HG03108 (cell line): ENCODE measurements around the gene CTSO.

Source experiments
- ATAC-seq: cut with Tn5 transposase; IDR thresholded peaks from one replicate; pipeline ENCODE4 v1.9.1; 2021; ENCODE audit warnings: moderate library complexity; ENCODE audit not compliant: unreplicated experiment

The CTSO gene, protein sequence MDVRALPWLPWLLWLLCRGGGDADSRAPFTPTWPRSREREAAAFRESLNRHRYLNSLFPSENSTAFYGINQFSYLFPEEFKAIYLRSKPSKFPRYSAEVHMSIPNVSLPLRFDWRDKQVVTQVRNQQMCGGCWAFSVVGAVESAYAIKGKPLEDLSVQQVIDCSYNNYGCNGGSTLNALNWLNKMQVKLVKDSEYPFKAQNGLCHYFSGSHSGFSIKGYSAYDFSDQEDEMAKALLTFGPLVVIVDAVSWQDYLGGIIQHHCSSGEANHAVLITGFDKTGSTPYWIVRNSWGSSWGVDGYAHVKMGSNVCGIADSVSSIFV

GRCh38 chr4:155953151-155954117 is at the start of gene CTSO:
Gene CTSO, minus strand, starts transcription at chr4:155953866. Its CDS starts 19 bp downstream, at chr4:155953847.
- peak; percentile 95 for ATAC-seq

GRCh38 chr4:156000491-156000890 is 46.8 kb upstream of the CTSO start:
- no peak for ATAC-seq

- ATAC-seq, result no peak
Observed at GRCh38 chr4:155999725-156000124, 46.1 kb upstream of the CTSO start.

- no peak for ATAC-seq
Observed at GRCh38 chr4:155995069-155995468, 41.4 kb upstream of the CTSO start.

DNA sequence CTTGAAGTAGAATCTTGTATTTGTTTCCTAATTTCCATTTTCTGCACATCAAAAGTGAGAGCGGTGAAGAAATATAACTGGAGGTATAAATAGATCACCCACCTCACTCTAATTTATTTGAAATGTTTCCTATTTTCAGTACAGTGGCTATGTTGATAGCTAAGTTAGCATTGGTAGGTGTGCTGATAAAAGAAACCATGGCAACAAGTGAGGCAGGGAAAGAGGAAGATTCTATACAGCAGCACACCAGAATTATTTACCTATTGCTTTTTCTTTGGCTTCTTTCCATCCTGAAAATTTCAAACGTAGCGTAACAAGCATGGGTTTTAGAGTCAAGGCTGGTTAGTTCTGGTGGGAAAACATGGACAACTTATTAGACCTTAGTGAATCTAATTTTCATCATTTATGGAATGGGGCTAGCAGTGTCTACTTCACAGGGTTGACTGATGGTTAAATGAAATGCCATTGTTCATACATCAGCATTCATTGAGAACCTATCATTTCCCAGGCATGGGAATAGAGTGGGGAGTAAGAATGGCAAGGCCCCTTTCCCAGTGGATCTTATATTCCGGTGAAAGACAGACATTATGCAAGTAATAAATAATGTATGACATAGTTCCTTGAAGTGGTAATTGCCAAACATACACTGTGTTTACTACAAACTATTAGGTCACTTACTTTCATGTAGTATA is 30.6 kb upstream of the CTSO start:
- ATAC-seq, result no peak

GRCh38 chr4:155982736-155983385 is 29.2 kb upstream of the CTSO start:
- no peak for ATAC-seq

- no peak for ATAC-seq
Observed at GRCh38 chr4:155978810-155979209, 25.1 kb upstream of the CTSO start.

DNA sequence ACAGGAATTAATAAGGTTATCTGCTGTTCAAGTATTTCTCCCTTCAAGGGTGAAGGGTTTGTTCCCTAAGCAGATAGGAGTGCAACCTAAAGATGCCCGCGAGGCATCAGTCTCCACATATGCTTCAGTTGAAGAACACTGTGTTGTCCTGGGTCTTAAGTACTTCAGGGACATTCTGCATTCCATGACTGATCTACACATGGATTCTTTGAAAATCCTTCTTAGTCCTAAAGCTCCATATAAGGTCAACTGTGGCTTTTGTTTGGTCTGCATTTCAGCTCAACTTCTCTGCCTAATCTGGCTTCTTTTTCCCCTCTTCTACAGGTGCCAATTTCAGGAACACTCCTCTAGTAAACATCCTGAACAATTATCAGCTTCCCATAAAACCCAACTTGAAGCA is 21.8 kb upstream of the CTSO start:
- ATAC-seq, result no peak

DNA sequence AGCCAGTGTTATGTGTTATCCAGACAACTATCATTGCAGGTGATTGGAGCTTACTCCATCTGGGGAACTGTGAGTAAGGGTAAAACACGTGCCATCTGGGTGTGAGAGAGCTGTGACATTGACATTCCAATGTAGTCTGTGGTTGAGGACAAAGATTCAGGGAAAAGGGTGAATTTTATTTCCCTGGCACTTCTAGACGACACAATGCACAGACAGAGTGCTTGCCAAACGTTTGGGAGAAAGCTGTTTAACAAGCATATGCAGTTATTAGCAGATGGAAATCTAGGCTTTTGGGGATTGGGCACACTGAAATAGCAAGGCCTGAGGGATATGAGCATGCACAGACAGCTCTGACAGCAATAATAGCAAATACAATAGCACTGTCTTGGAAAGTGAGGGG is 21.3 kb upstream of the CTSO start:
- no peak for ATAC-seq

GRCh38 chr4:155974476-155974749 is 20.7 kb upstream of the CTSO start:
- ATAC-seq, result peak; percentile 95

GRCh38 chr4:155973639-155974475 is 20.2 kb upstream of the CTSO start:
- peak; percentile 19 for ATAC-seq

DNA sequence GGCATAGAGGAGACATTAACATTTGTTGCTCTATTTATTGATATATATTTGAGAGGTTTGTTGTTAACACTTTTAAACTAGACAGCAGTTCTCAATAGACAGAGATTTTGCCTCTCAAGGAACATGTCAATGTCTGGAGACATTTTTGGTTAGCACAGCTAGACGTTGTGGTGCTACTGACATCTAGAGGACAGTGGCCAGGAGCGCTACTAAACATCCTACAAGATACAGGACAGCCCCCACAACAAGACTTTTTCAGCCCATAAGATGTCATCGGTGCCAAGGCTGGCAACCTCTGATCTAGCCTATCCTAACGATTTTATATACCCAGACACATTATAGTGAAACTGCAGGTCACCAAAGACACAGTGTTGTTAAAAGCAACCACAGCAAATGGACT is 18.4 kb upstream of the CTSO start:
- no peak for ATAC-seq

- no peak for ATAC-seq
Observed at GRCh38 chr4:155966731-155967395, 13.2 kb upstream of the CTSO start.

DNA sequence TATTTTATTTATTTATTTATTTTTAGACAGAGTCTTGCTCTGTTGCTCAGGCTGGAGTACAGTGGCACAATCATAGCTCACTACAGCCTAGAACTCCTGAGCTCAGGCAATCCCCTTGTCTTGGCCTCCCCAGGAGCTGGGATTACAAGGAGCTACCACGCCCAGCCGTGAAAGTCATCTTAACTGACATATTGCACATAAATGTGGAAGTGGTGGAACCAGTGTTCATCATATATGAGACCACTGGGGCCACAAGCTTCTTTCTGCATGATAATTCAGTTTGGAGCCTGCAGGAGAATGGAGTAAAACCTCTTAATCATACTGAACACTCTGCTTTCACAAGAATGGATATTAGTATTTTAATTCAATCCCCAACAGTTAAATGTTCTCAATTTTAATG is 12.5 kb upstream of the CTSO start:
- no peak for ATAC-seq

DNA sequence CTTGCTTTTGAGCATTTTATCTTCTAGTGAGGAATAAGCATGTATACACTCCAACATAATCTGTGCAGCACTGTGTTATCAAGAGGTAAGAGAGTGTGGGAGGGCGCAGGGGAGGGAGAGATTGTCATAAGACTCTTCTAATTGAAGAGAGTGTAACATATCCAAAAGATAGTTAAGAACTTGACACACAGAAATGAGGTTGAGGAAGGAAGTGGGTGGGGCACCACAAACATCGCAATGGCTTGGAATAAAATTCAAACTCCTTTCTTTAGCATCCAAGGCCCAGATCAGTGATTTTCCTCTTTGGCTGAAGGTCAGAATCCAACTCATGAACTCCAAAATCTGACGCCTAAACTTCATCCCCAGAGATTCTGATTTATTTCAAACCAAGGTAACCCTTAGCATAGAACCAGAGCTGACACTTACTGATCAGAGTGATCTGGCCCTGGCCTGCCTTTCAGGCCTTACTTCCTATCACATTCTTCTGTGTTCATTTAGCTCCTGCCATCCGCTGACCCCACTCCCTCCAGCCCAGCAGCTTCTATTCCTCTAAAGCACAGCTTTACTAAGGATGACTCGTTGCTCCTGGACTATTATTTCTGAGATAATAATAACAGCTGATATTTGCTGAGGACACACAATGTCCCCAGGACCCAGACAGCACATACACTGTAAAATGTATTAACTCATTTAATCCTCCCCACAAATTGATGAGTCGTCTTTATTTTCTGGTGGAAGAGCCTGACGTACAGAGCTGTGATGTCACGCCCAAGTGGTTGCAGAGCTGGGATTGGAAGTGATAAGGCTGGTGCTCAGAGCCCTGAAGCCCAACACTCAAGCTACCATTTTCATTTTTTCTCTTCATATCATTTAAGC is 10.6 kb upstream of the CTSO start:
- no peak for ATAC-seq

DNA sequence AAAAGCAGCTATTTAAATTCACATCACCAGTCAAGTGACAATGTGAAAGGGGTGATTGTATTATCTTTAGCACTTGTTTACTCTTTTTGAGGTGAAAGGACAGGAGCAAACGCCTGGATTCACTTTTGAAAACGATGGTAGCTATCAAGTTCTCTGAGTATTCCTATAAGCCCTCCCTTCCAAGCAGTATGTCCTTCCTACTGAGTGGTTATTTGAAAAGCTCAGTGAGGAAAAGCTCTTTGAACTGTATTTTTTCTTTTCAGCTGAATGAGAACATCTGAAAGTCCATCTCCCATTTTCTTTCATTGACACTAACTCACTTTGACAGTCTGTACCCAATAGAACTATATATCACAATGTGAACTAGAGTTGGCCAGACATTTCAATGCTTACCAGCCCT is 9.1 kb upstream of the CTSO start:
- ATAC-seq, result no peak

GRCh38 chr4:155961575-155961974 is 7.9 kb upstream of the CTSO start:
- no peak for ATAC-seq

GRCh38 chr4:155960522-155960921 is 6.9 kb upstream of the CTSO start:
- no peak for ATAC-seq

DNA sequence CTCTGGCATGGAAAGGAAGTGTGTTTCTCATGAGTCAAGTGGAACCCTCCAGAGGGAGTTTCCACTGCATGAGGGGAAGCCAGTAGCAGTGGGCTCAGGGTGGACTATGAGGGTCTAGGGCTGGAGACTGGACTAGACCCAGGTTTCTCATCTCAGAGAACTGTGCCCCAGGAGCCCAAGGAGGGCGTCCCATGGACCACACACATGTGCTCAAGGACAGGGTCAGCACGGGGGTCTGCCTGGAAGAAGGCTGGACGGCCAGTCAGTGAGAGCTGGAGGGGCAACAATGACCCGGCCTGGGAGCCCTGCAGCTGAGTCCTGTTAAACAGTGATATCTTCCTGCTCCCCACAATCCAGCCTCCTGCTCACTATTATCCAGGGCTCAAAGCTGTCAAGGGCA is 5.8 kb upstream of the CTSO start:
- no peak for ATAC-seq
